SK-N-MC (cell line): ENCODE measurements around the gene PKD2.

ENCODE experiments used
- DNase-seq: peaks from one replicate; pipeline ENCODE4 v3.0.0-alpha.2; 2011; ENCODE audit warnings: low read depth, low spot score
- H3K27ac ChIP-seq: fragments of 200-600 bp; sonication (generic); 2 replicates; pipeline ENCODE4 v1.5.1; 2016; ENCODE audit warnings: mixed run types
- H3K36me3 ChIP-seq: fragments of 200-600 bp; sonication (generic); 2 replicates; pipeline ENCODE4 v1.6.1; 2017; ENCODE audit warnings: antibody characterized with exemption, low read length, mixed read lengths; ENCODE audit not compliant: insufficient read depth
- H3K4me3 ChIP-seq: fragments of 200-600 bp; sonication (generic); 2 replicates; pipeline ENCODE4 v1.5.1; 2016
- H3K9ac ChIP-seq: fragments of 200-600 bp; sonication (generic); 2 replicates; pipeline ENCODE4 v1.8.0; 2017; ENCODE audit warnings: mixed run types, mixed read lengths; ENCODE audit not compliant: insufficient read length
- H3K9me3 ChIP-seq: fragments of 200-600 bp; sonication (generic); 2 replicates; pipeline ENCODE4 v1.6.1; 2017; ENCODE audit warnings: low read depth, mild to moderate bottlenecking, antibody characterized with exemption, low read length, moderate library complexity, mixed read lengths
- EZH2 ChIP-seq: fragments of 200-600 bp; sonication (generic); IDR thresholded peaks from one replicate; pipeline ENCODE4 v1.6.1; 2017; ENCODE audit warnings: antibody characterized with exemption
- FOXP2 ChIP-seq: optimal IDR thresholded peaks from 2 replicates; pipeline ENCODE3; 2011; ENCODE audit warnings: mild to moderate bottlenecking, moderate library complexity; ENCODE audit not compliant: insufficient read depth; ENCODE audit errors: extremely low read length, control extremely low read depth
- POLR2AphosphoS5 ChIP-seq: IDR thresholded peaks from 2 replicates; pipeline ENCODE4 v1.6.1; 2012; ENCODE audit warnings: mild to moderate bottlenecking, low read depth, low read length, borderline replicate concordance

Gene PKD2

GRCh38 chr4:88087004-88087403 is 79.6 kb downstream of the PKD2 start:
- Histone ChIP-seq H3K27ac (no peak overlapping the region), H3K9ac (no peak overlapping the region), H3K4me3 (no peak overlapping the region), H3K9me3 (no peaks in the 10 kb centered on the region), H3K36me3 (no peaks in the 10 kb centered on the region)
- TF ChIP-seq FOXP2 (no peak), EZH2 (no peak), POLR2AphosphoS5 (no peak)
- DNase-seq = no peak

GRCh38 chr4:88090898-88091297 is 83.5 kb downstream of the PKD2 start:
- H3K27ac ChIP-seq = no peak overlapping the region
- no peak overlapping the region for H3K4me3 ChIP-seq
- H3K9ac ChIP-seq = no peak overlapping the region
- no peaks in the 10 kb centered on the region for H3K36me3 ChIP-seq
- DNase-seq = no peak
- no peaks in the 10 kb centered on the region for H3K9me3 ChIP-seq
- no peak for TF ChIP-seq POLR2AphosphoS5
- TF ChIP-seq EZH2 = no peak
- TF ChIP-seq FOXP2 = no peak

GRCh38 chr4:88091378-88091777 is 83.9 kb downstream of the PKD2 start:
- TF ChIP-seq EZH2 = no peak
- no peak for TF ChIP-seq FOXP2
- no peak for TF ChIP-seq POLR2AphosphoS5
- Histone ChIP-seq H3K9ac (no peak overlapping the region), H3K27ac (no peak overlapping the region), H3K9me3 (no peaks in the 10 kb centered on the region), H3K36me3 (no peaks in the 10 kb centered on the region), H3K4me3 (no peak overlapping the region)
- DNase-seq = no peak

- no peaks in the 10 kb centered on the region for H3K36me3 ChIP-seq
- H3K4me3 ChIP-seq = no peak overlapping the region
- H3K9me3 ChIP-seq = no peaks in the 10 kb centered on the region
- TF ChIP-seq EZH2 = no peak
- TF ChIP-seq FOXP2 = no peak
- TF ChIP-seq POLR2AphosphoS5 = no peak
- H3K9ac ChIP-seq = no peak overlapping the region
- no peak for DNase-seq
- no peak overlapping the region for H3K27ac ChIP-seq
Observed at GRCh38 chr4:88093874-88094273, 86.4 kb downstream of the PKD2 start.

- Histone ChIP-seq H3K27ac (no peak overlapping the region), H3K9me3 (no peaks in the 10 kb centered on the region), H3K36me3 (no peaks in the 10 kb centered on the region), H3K4me3 (no peak overlapping the region), H3K9ac (no peak overlapping the region)
- TF ChIP-seq POLR2AphosphoS5 (no peak), EZH2 (no peak), FOXP2 (no peak)
- DNase-seq = no peak
Observed at GRCh38 chr4:88097301-88097700, 89.9 kb downstream of the PKD2 start.

- Histone ChIP-seq H3K36me3 (no peaks in the 10 kb centered on the region), H3K27ac (no peak overlapping the region), H3K4me3 (no peak overlapping the region), H3K9me3 (no peaks in the 10 kb centered on the region), H3K9ac (no peak overlapping the region)
- no peak for DNase-seq
- TF ChIP-seq POLR2AphosphoS5 (no peak), EZH2 (no peak), FOXP2 (no peak)
Observed at GRCh38 chr4:88097781-88098180, 90.3 kb downstream of the PKD2 start.

- Histone ChIP-seq H3K36me3 (no peaks in the 10 kb centered on the region), H3K9ac (no peak overlapping the region), H3K27ac (no peak overlapping the region), H3K9me3 (no peaks in the 10 kb centered on the region), H3K4me3 (no peak overlapping the region)
- DNase-seq = no peak
- TF ChIP-seq POLR2AphosphoS5 (no peak), EZH2 (no peak), FOXP2 (no peak)
Observed at GRCh38 chr4:88098993-88099752, 91.7 kb downstream of the PKD2 start.

- TF ChIP-seq POLR2AphosphoS5 = no peak
- no peak for TF ChIP-seq FOXP2
- no peak for TF ChIP-seq EZH2
- no peak for DNase-seq
- Histone ChIP-seq H3K36me3 (no peaks in the 10 kb centered on the region), H3K9ac (no peak overlapping the region), H3K27ac (no peak overlapping the region), H3K9me3 (no peaks in the 10 kb centered on the region), H3K4me3 (no peak overlapping the region)
Observed at GRCh38 chr4:88101165-88101564, 93.7 kb downstream of the PKD2 start.

- no peak overlapping the region for H3K9ac ChIP-seq
- no peak for TF ChIP-seq EZH2
- no peak for DNase-seq
- no peaks in the 10 kb centered on the region for H3K36me3 ChIP-seq
- H3K9me3 ChIP-seq = no peaks in the 10 kb centered on the region
- H3K4me3 ChIP-seq = no peak overlapping the region
- no peak overlapping the region for H3K27ac ChIP-seq
Observed at GRCh38 chr4:88102026-88102425, 94.6 kb downstream of the PKD2 start.
